CD4-positive, alpha-beta memory T cell (primary cell): ENCODE measurements around the gene ZMYND8. TPM values are rescaled to one million over a fixed set of nuclear protein-coding genes. Genes with fewer than 3 reads are reported as not detected.
A peak's percentile ranks its signal among the peaks of the same experiment; 100 is the strongest.
"Not testable (repeated sequence)": the region's sequence is repeated elsewhere in the genome, so short reads cannot be mapped to it uniquely, and the experiment has no call there.

Experiments
- CTCF ChIA-PET: fragments of 350-600 bp; sonication (Branson Sonifier 250); formaldehyde crosslinking; loops from one replicate; lab custom pipeline; 2021; ENCODE audit warnings: inconsistent platforms; ENCODE audit not compliant: partially characterized antibody; lab: Charles Lee
- POLR2A ChIA-PET: fragments of 350-600 bp; sonication (Branson Sonifier 250); formaldehyde crosslinking; loops from one replicate; lab custom pipeline; 2021; ENCODE audit not compliant: partially characterized antibody; lab: Charles Lee
- DNase-seq, 5 donors: peaks; one replicate each; pipeline versions ENCODE4 v3.0.0 to v3.0.0-alpha.2; 2020 to 2022; ENCODE audit warnings: mixed read lengths in 1 of 5
- H3K27ac ChIP-seq: one replicate; pipeline ENCODE4 v1.7.0; 2013; ENCODE audit warnings: low read depth, low read length
- H3K27me3 ChIP-seq: 2 replicates; pipeline ENCODE4 v1.7.0; 2013; ENCODE audit warnings: mild to moderate bottlenecking, low read length, moderate library complexity; ENCODE audit not compliant: insufficient read depth
- H3K36me3 ChIP-seq: 2 replicates; pipeline ENCODE4 v1.7.0; 2013; ENCODE audit warnings: mild to moderate bottlenecking, low read length, moderate library complexity; ENCODE audit not compliant: insufficient read depth
- H3K4me1 ChIP-seq: 2 replicates; pipeline ENCODE4 v1.7.0; 2013; ENCODE audit warnings: mild to moderate bottlenecking, low read length, moderate library complexity; ENCODE audit not compliant: insufficient read depth
- H3K4me3 ChIP-seq, 2 donors: one replicate each; pipeline ENCODE4 v1.7.0; 2013; ENCODE audit warnings: low read length in 2 of 2, mild to moderate bottlenecking in 1 of 2
- H3K9me3 ChIP-seq, 2 donors: one replicate each; pipeline ENCODE4 v1.7.0; 2013; ENCODE audit warnings: low read length in 2 of 2, control low read depth in 1 of 2; ENCODE audit not compliant: control insufficient read depth in 1 of 2
- H3K27ac Mint-ChIP-seq, 7 donors: one replicate each; pipeline ENCODE4 v1.8.0; 2020 to 2021; ENCODE audit warnings: mixed read lengths in 7 of 7, mild to moderate bottlenecking in 6 of 7, inconsistent platforms in 3 of 7, moderate library complexity in 3 of 7
- H3K27me3 Mint-ChIP-seq, 2 donors: one replicate each; pipeline ENCODE4 v1.8.0; 2020 to 2021; ENCODE audit warnings: mixed read lengths in 2 of 2
- H3K36me3 Mint-ChIP-seq, 2 donors: one replicate each; pipeline ENCODE4 v1.8.0; 2020 to 2021; ENCODE audit warnings: mixed read lengths in 2 of 2, inconsistent platforms in 1 of 2, mild to moderate bottlenecking in 1 of 2
- H3K4me1 Mint-ChIP-seq, 4 donors: one replicate each; pipeline ENCODE4 v1.8.0; 2020 to 2021; ENCODE audit warnings: mixed read lengths in 4 of 4, mild to moderate bottlenecking in 1 of 4
- H3K4me3 Mint-ChIP-seq, 8 donors: one replicate each; pipeline ENCODE4 v1.8.0; 2020 to 2021; ENCODE audit warnings: mixed read lengths in 8 of 8, mild to moderate bottlenecking in 7 of 8, moderate library complexity in 6 of 8, inconsistent platforms in 3 of 8
- H3K9me3 Mint-ChIP-seq, 8 donors: one replicate each; pipeline ENCODE4 v1.8.0; 2020 to 2021; ENCODE audit warnings: mixed read lengths in 8 of 8, mild to moderate bottlenecking in 5 of 8, inconsistent platforms in 3 of 8, moderate library complexity in 1 of 8
- intact Hi-C: fragments of 100-400 bp; cut with micrococcal nuclease; formaldehyde crosslinking; loops from one replicate; pipeline ENCODE4 v1.15.1; 2023
- polyA plus RNA-seq, 2 donors: library from polyadenylated mRNA; unstranded; fragments of 300-500 nt; fragmentation: Illumina TruSeq; gene quantifications; one replicate each; pipeline ENCODE4 v1.2.3, GENCODE V29; 2021
- total RNA-seq, 2 experiments: library from RNA; stranded (reverse); gene quantifications; one replicate each; pipeline ENCODE4 v1.2.3, GENCODE V29; 2021

The ZMYND8 gene
- total and polyA plus RNA-seq, 4 experiments from 2014 or later, result 3.5 to 48.5 (median 33.9) TPM

GRCh38 chr20:47206962-47207641, 149.4 kb downstream of the ZMYND8 start:
- H3K27me3 ChIP-seq, result no peaks in the 10 kb centered on the region
- H3K36me3 ChIP-seq, result peaks cover 21% of the 10 kb centered on the region
- H3K27ac ChIP-seq, result no peak overlapping the region
- H3K4me1 ChIP-seq, result no peaks in the 10 kb centered on the region
- H3K9me3 Mint-ChIP-seq, result no peaks in the 10 kb centered on the region
- DNase-seq, result no peak
- peak overlapping the region in 1 of 7 donors; percentile 24 for H3K27ac Mint-ChIP-seq
- no peak overlapping the region for H3K4me3 ChIP-seq
- intact Hi-C loops, result no loop called here
- no peak overlapping the region for H3K4me3 Mint-ChIP-seq
- ChIA-PET CTCF (interaction anchor here (1.0 to 1.4 kb wide), 2 partner anchors 66 to 177 kb away, joined by 3 to 4 read pairs; no protein-coding TSS in a partner anchor), POLR2A (no interaction called here)
- no peaks in the 10 kb centered on the region for H3K27me3 Mint-ChIP-seq
- no peaks in the 10 kb centered on the region for H3K9me3 ChIP-seq
- peaks cover 10 to 14% of the 10 kb centered on the region in 2 donors for H3K36me3 Mint-ChIP-seq
- peaks cover 0 to 5% (median 3%) of the 10 kb centered on the region in 4 donors for H3K4me1 Mint-ChIP-seq

GRCh38 chr20:47206552-47206951, 149.9 kb downstream of the ZMYND8 start:
- peaks cover 10 to 14% of the 10 kb centered on the region in 2 donors for H3K36me3 Mint-ChIP-seq
- not testable (repeated sequence) for DNase-seq, H3K9me3 ChIP-seq

GRCh38 chr20:47205577-47206123, 150.8 kb downstream of the ZMYND8 start:
- H3K27me3 ChIP-seq, result no peaks in the 10 kb centered on the region
- peaks cover 9% of the 10 kb centered on the region for H3K36me3 ChIP-seq
- ChIA-PET CTCF (interaction anchor here (0.8 to 1.7 kb wide), 2 partner anchors 9 to 178 kb away, joined by 3 to 11 read pairs; no protein-coding TSS in a partner anchor), POLR2A (no interaction called here)
- no peak overlapping the region for H3K4me3 ChIP-seq
- no peaks in the 10 kb centered on the region for H3K4me1 ChIP-seq
- intact Hi-C loops, result no loop called here
- H3K27ac Mint-ChIP-seq, result peak overlapping the region in 1 of 7 donors; percentile 43
- H3K27me3 Mint-ChIP-seq, result no peaks in the 10 kb centered on the region
- H3K9me3 Mint-ChIP-seq, result no peaks in the 10 kb centered on the region
- peaks cover 0 to 5% (median 3%) of the 10 kb centered on the region in 4 donors for H3K4me1 Mint-ChIP-seq
- H3K4me3 Mint-ChIP-seq, result no peak overlapping the region
- no peaks in the 10 kb centered on the region for H3K9me3 ChIP-seq
- H3K27ac ChIP-seq, result no peak overlapping the region
- peaks cover 10 to 14% of the 10 kb centered on the region in 2 donors for H3K36me3 Mint-ChIP-seq
- peak in 2 of 5 donors; percentile 44 to 47 for DNase-seq

More at GRCh38 chr20:47206552-47206951, 149.9 kb downstream of the ZMYND8 start:
- H3K9me3 Mint-ChIP-seq, H3K4me1 Mint-ChIP-seq, H3K4me3 ChIP-seq, H3K4me1 ChIP-seq, H3K27me3 Mint-ChIP-seq, H3K27ac ChIP-seq, POLR2A ChIA-PET, intact Hi-C loops, H3K27me3 ChIP-seq: not testable (repeated sequence)
- Mint-ChIP-seq H3K27ac (peak overlapping the region in 1 of 7 donors; percentile 24), H3K4me3 (peak overlapping the region in 1 of 8 donors; percentile 18)
- CTCF ChIA-PET, result interaction anchor here (1.7 kb wide), 1 partner anchor 10 kb away, joined by 11 read pairs; no protein-coding TSS in a partner anchor
- peaks cover 18% of the 10 kb centered on the region for H3K36me3 ChIP-seq

- H3K4me3 ChIP-seq, intact Hi-C loops, H3K27ac ChIP-seq, H3K4me1 ChIP-seq, H3K4me3 Mint-ChIP-seq, POLR2A ChIA-PET, H3K9me3 Mint-ChIP-seq, H3K27ac Mint-ChIP-seq, H3K36me3 ChIP-seq, H3K9me3 ChIP-seq, DNase-seq, H3K4me1 Mint-ChIP-seq, H3K27me3 ChIP-seq, H3K27me3 Mint-ChIP-seq: not testable (repeated sequence)
- CTCF ChIA-PET, result interaction anchor here (1.1 kb wide), 1 partner anchor 15 kb away, joined by 3 read pairs; no protein-coding TSS in a partner anchor
- H3K36me3 Mint-ChIP-seq, result peaks cover 6 to 10% of the 10 kb centered on the region in 2 donors
Observed at GRCh38 chr20:47204850-47205122, 151.7 kb downstream of the ZMYND8 start.

GRCh38 chr20:47204008-47204849, 152.3 kb downstream of the ZMYND8 start:
- no peak overlapping the region for H3K4me3 ChIP-seq
- Mint-ChIP-seq H3K4me1 (peaks cover 0 to 5% (median 3%) of the 10 kb centered on the region in 4 donors), H3K36me3 (peaks cover under 1 to 6% of the 10 kb centered on the region in 2 donors), H3K27me3 (no peaks in the 10 kb centered on the region), H3K9me3 (no peaks in the 10 kb centered on the region), H3K4me3 (no peak overlapping the region), H3K27ac (no peak overlapping the region)
- ChIA-PET POLR2A (no interaction called here), CTCF (interaction anchor here (0.9 to 1.1 kb wide), 2 partner anchors 16 to 180 kb away, joined by 3 to 4 read pairs; no protein-coding TSS in a partner anchor)
- H3K27ac ChIP-seq, result no peak overlapping the region
- no peaks in the 10 kb centered on the region for H3K4me1 ChIP-seq
- intact Hi-C loops, result no loop called here
- H3K36me3 ChIP-seq, result no peaks in the 10 kb centered on the region
- DNase-seq, result no peak
- no peaks in the 10 kb centered on the region for H3K27me3 ChIP-seq
- H3K9me3 ChIP-seq, result no peaks in the 10 kb centered on the region

GRCh38 chr20:47202733-47203667, 153.5 kb downstream of the ZMYND8 start:
- Mint-ChIP-seq H3K27ac (peak overlapping the region in 1 of 7 donors; percentile 63), H3K36me3 (peaks cover 0 to 6% of the 10 kb centered on the region in 2 donors), H3K4me1 (peaks cover 0 to 5% (median 3%) of the 10 kb centered on the region in 4 donors), H3K9me3 (no peaks in the 10 kb centered on the region), H3K4me3 (no peak overlapping the region), H3K27me3 (no peaks in the 10 kb centered on the region)
- no peak overlapping the region for H3K27ac ChIP-seq
- H3K27me3 ChIP-seq, result no peaks in the 10 kb centered on the region
- H3K36me3 ChIP-seq, result no peaks in the 10 kb centered on the region
- ChIA-PET POLR2A (no interaction called here), CTCF (interaction anchor here (1.0 to 1.7 kb wide), 2 partner anchors 9 to 181 kb away, joined by 5 read pairs; no protein-coding TSS in a partner anchor)
- H3K4me3 ChIP-seq, result no peak overlapping the region
- DNase-seq, result no peak
- intact Hi-C loops, result no loop called here
- no peaks in the 10 kb centered on the region for H3K4me1 ChIP-seq
- H3K9me3 ChIP-seq, result no peaks in the 10 kb centered on the region
